Endothelial cell of umbilical vein (primary cell): ENCODE data around the gene TMIGD3. TPM values are rescaled to one million over a fixed set of nuclear protein-coding genes. Genes with fewer than 3 reads are reported as not detected.

ENCODE experiments used
- BruUV-seq: library from RNA; stranded (reverse); fragments of 400-500 nt; replicated peaks from 2 replicates; lab custom pipeline; 2021; lab: Mats Ljungman, UMichigan
- CTCF ChIA-PET: fragments of 300-600, 350-600 bp; sonication (Branson Sonifier 250); formaldehyde crosslinking; loops from one replicate; lab custom pipeline; 2021; ENCODE audit warnings: antibody characterized with exemption, inconsistent platforms; lab: Charles Lee
- POLR2A ChIA-PET: fragments of 300-600, 350-600 bp; sonication (Branson Sonifier 250); formaldehyde crosslinking; loops from one replicate; lab custom pipeline; 2021; ENCODE audit warnings: antibody characterized with exemption, inconsistent platforms; lab: Charles Lee
- DNase-seq: peaks from one replicate; pipeline ENCODE4 v3.0.0-alpha.2; 2011; ENCODE audit warnings: low read depth, low spot score
- FAIRE-seq: peaks from 2 replicates; lab custom pipeline; 2011; peaks lifted over from hg19 to GRCh38; lab: Jason Lieb, UNC
- H2AFZ ChIP-seq: 2 replicates; pipeline ENCODE4 v1.6.0; 2012; ENCODE audit warnings: low read depth, low read length, control low read depth, inconsistent platforms
- H3K27ac ChIP-seq: 2 replicates; pipeline ENCODE4 v1.5.1; 2011; ENCODE audit warnings: low read depth, mild to moderate bottlenecking, control low read depth, low read length, moderate library complexity; ENCODE audit not compliant: insufficient read depth
- H3K27me3 ChIP-seq, 2 experiments: 2 replicates each; pipeline versions ENCODE4 v1.6.0 to v1.6.1; 2011; ENCODE audit warnings: low read length in 2 of 2, mixed read lengths in 1 of 2; ENCODE audit not compliant: control insufficient read depth in 2 of 2, insufficient read depth in 2 of 2
- H3K36me3 ChIP-seq, 2 experiments: 2 replicates in 1 of 2; 3 replicates in 1 of 2; pipeline ENCODE4 v1.5.1; 2011; ENCODE audit warnings: low read length in 2 of 2, mild to moderate bottlenecking in 1 of 2, moderate library complexity in 1 of 2; ENCODE audit not compliant: control insufficient read depth in 2 of 2, insufficient read depth in 2 of 2; ENCODE audit errors: extremely low read depth in 1 of 2
- H3K4me1 ChIP-seq: 3 replicates; pipeline ENCODE4 v1.5.1; 2011; ENCODE audit warnings: mild to moderate bottlenecking, low read length; ENCODE audit not compliant: control insufficient read depth, insufficient read depth; ENCODE audit errors: extremely low read depth
- H3K4me2 ChIP-seq: 2 replicates; pipeline ENCODE4 v1.6.1; 2011; ENCODE audit warnings: low read length, control low read depth, mixed read lengths; ENCODE audit not compliant: insufficient read depth
- H3K4me3 ChIP-seq, 3 experiments: fragments of 200-600 bp in 1 of 3; sonication (generic), shearing (Covaris generic) in 1 of 3; replicated peaks in 1 of 3; 2 replicates each; pipeline ENCODE4 v1.5.1; 2011 to 2016; ENCODE audit warnings: control low read depth in 3 of 3, low read length in 3 of 3, mild to moderate bottlenecking in 2 of 3, inconsistent platforms in 1 of 3, low read depth in 1 of 3, moderate library complexity in 1 of 3; ENCODE audit not compliant: insufficient read depth in 1 of 3
- H3K79me2 ChIP-seq: 2 replicates; pipeline ENCODE4 v1.6.0; 2012; ENCODE audit warnings: low read length, inconsistent platforms; ENCODE audit not compliant: control insufficient read depth, insufficient read depth
- H3K9ac ChIP-seq: replicated peaks from 2 replicates; pipeline ENCODE3; 2011; ENCODE audit warnings: low read length, control low read depth; ENCODE audit not compliant: insufficient read depth; ENCODE audit errors: extremely low read depth
- H3K9me1 ChIP-seq: replicated peaks from 3 replicates; pipeline ENCODE4 v1.6.0; 2011; ENCODE audit warnings: mild to moderate bottlenecking, low read length; ENCODE audit not compliant: control insufficient read depth, insufficient read depth; ENCODE audit errors: extremely low read depth
- H3K9me3 ChIP-seq: replicated peaks from 2 replicates; pipeline ENCODE4 v1.5.1; 2012; ENCODE audit warnings: low read length, inconsistent platforms; ENCODE audit not compliant: control insufficient read depth, insufficient read depth
- H4K20me1 ChIP-seq: replicated peaks from 2 replicates; pipeline ENCODE3; 2011; ENCODE audit warnings: mild to moderate bottlenecking, low read length; ENCODE audit not compliant: control insufficient read depth, insufficient read depth; ENCODE audit errors: extremely low read depth
- CTCF ChIP-seq, 2 donors: IDR thresholded peaks; 1 replicate in 1 of 2; 2 replicates in 1 of 2; pipeline ENCODE4 v1.5.1; 2011; ENCODE audit warnings: low read length in 2 of 2, mild to moderate bottlenecking in 2 of 2, moderate library complexity in 2 of 2, control low read depth in 1 of 2, inconsistent platforms in 1 of 2, low read depth in 1 of 2; ENCODE audit not compliant: insufficient read depth in 1 of 2; ENCODE audit errors: extremely low read depth in 1 of 2
- EZH2 ChIP-seq: IDR thresholded peaks from 2 replicates; pipeline ENCODE4 v1.6.1; 2012; ENCODE audit warnings: borderline replicate concordance, low read depth, mild to moderate bottlenecking, moderate library complexity, low read length, inconsistent platforms; ENCODE audit not compliant: severe bottlenecking
- FOS ChIP-seq: IDR thresholded peaks from 2 replicates; pipeline ENCODE4 v1.6.1; 2011; ENCODE audit warnings: mild to moderate bottlenecking, low read length, moderate library complexity, borderline replicate concordance; ENCODE audit not compliant: insufficient read depth
- GATA2 ChIP-seq: IDR thresholded peaks from 2 replicates; pipeline ENCODE4 v1.7.0; 2011; ENCODE audit warnings: low read depth, mild to moderate bottlenecking, moderate library complexity, mixed read lengths, low read length; ENCODE audit not compliant: insufficient read length, insufficient read depth
- JUN ChIP-seq: IDR thresholded peaks from 2 replicates; pipeline ENCODE4 v1.6.1; 2011; ENCODE audit warnings: borderline replicate concordance, low read depth; ENCODE audit not compliant: insufficient read length, insufficient read depth
- MAX ChIP-seq: IDR thresholded peaks from 2 replicates; pipeline ENCODE4 v1.6.1; 2011; ENCODE audit not compliant: insufficient read depth, insufficient read length
- MYC ChIP-seq: IDR thresholded peaks from one replicate; pipeline ENCODE4 v1.6.1; 2011; ENCODE audit warnings: mild to moderate bottlenecking, low read depth, low read length
- POLR2A ChIP-seq: IDR thresholded peaks from 2 replicates; pipeline ENCODE4 v1.6.1; 2012; ENCODE audit warnings: low read depth, mild to moderate bottlenecking, control low read depth, low read length
- POLR2AphosphoS5 ChIP-seq: IDR thresholded peaks from 2 replicates; pipeline ENCODE4 v1.6.1; 2012; ENCODE audit warnings: low read depth, mild to moderate bottlenecking, control low read depth, low read length, moderate library complexity; ENCODE audit not compliant: insufficient read depth
- dilution Hi-C: fragments of 300-500 bp; cut with MboI; formaldehyde crosslinking; loops from one replicate; pipeline ENCODE4 v1.15.0; 2019; ENCODE audit warnings: low sequenced_read_pairs; ENCODE audit not compliant: extremely low pct_ligation_motif_present
- intact Hi-C: fragments of 100-400 bp; cut with micrococcal nuclease; formaldehyde crosslinking; loops from one replicate; pipeline ENCODE4 v1.10.0; 2022
- polyA plus RNA-seq, 4 experiments: library from polyadenylated mRNA; depleted of rRNA in 3 of 4; stranded (reverse) in 3 of 4; unstranded in 1 of 4; fragments of >200 nt; gene quantifications; 2 replicates each; pipeline versions ENCODE4 v1.2.1 to v1.2.3, GENCODE V29; 2011 to 2012; ENCODE audit warnings: missing spikeins in 1 of 4
- total RNA-seq: library from RNA; stranded (reverse); gene quantifications from 2 replicates; pipeline ENCODE4 v1.2.3, GENCODE V29; 2021

TMIGD3 gene
- total and polyA plus RNA-seq, 2 donors (not counting 3 experiments of a cell fraction or from before 2014, with no cell fraction given) = 0.07 to 0.49 TPM

GRCh38 chr1:111439461-111440351, 63.7 kb downstream of the TMIGD3 start:
- CTCF ChIA-PET = interaction anchor here (2.0 to 2.3 kb wide), 2 partner anchors 9 to 39 kb away, joined by 8 to 13 read pairs; partner anchors contain the start of genes ATP5PB and WDR77
- no peak for FAIRE-seq
- BruUV-seq = no TSS peak

More at GRCh38 chr1:111439461-111440351, 63.7 kb downstream of the TMIGD3 start:
- no peaks in the 10 kb centered on the region for H4K20me1 ChIP-seq
- no peaks in the 10 kb centered on the region for H3K4me1 ChIP-seq
- no peaks in the 10 kb centered on the region for H3K27me3 ChIP-seq
- peaks cover 17 to 24% of the 10 kb centered on the region in 2 experiments for H3K36me3 ChIP-seq
- POLR2A ChIA-PET = no interaction called here
- no peaks in the 10 kb centered on the region for H3K9me3 ChIP-seq
- H3K4me3 ChIP-seq = no peak overlapping the region
- H2AFZ ChIP-seq = no peak overlapping the region
- dilution Hi-C loops (no loop called here), intact Hi-C loops (loop anchor here (2.0 kb wide), 1 partner anchor 217 kb away; no protein-coding TSS in a partner anchor)
- TF ChIP-seq MAX (no peak), MYC (no peak), JUN (no peak), POLR2A (no peak), GATA2 (no peak), EZH2 (no peak), CTCF (IDR thresholded peaks at IDR 0.05; ENCODE audit: extremely low read depth in 1 of 2, insufficient read depth in 1 of 2, low read depth in 1 of 2, low read length in 2 of 2) (no peak), POLR2AphosphoS5 (no peak), FOS (no peak)
- H3K9ac ChIP-seq = no peak overlapping the region
- no peak overlapping the region for H3K27ac ChIP-seq
- no peak overlapping the region for H3K4me2 ChIP-seq
- no peak for DNase-seq
- H3K9me1 ChIP-seq = no peaks in the 10 kb centered on the region
- no peaks in the 10 kb centered on the region for H3K79me2 ChIP-seq
